Tibial nerve (tissue), 4 donors: ENCODE results near the gene ADSS1. TPM values are rescaled to one million over a fixed set of nuclear protein-coding genes. Genes with fewer than 3 reads are reported as not detected.

Source experiments
- DNase-seq, 2 donors: peaks; one replicate each; pipeline ENCODE4 v3.0.0-alpha.2; 2019; ENCODE audit warnings: low spot score in 2 of 2
- H3K27ac ChIP-seq, 4 donors: fragments of 200-600 bp; sonication (generic) in 3 of 4; one replicate each; pipeline ENCODE4 v1.5.1; 2017 to 2019; ENCODE audit warnings: mild to moderate bottlenecking in 1 of 4
- H3K27me3 ChIP-seq, 2 donors: fragments of 200-600 bp; sonication (generic) in 1 of 2; one replicate each; pipeline versions ENCODE4 v1.5.1 to v1.6.0; 2017 to 2019
- H3K36me3 ChIP-seq, 3 donors: fragments of 200-600 bp; sonication (generic); one replicate each; pipeline ENCODE4 v1.5.1; 2018 to 2019
- H3K4me1 ChIP-seq, 4 donors: fragments of 200-600 bp; sonication (generic) in 3 of 4; one replicate each; pipeline ENCODE4 v1.5.1; 2017 to 2019
- H3K4me3 ChIP-seq, 4 donors: fragments of 200-600 bp; sonication (generic) in 3 of 4; one replicate each; pipeline ENCODE4 v1.5.1; 2017 to 2019; ENCODE audit warnings: mild to moderate bottlenecking in 1 of 4, moderate library complexity in 1 of 4
- H3K9me3 ChIP-seq, 4 donors: fragments of 200-600 bp; sonication (generic) in 3 of 4; one replicate each; pipeline ENCODE4 v1.5.1; 2017 to 2019
- CTCF ChIP-seq, 5 experiments: fragments of 200-600 bp in 3 of 5; fragments of 450-650 bp in 2 of 5; sonication (generic) in 3 of 5; IDR thresholded peaks; one replicate each; pipeline ENCODE4 v1.5.1; 2016 to 2019; ENCODE audit warnings: antibody characterized with exemption in 5 of 5, mild to moderate bottlenecking in 3 of 5, moderate library complexity in 2 of 5
- EP300 ChIP-seq, 2 donors: sonication (generic); formaldehyde crosslinking; IDR thresholded peaks; one replicate each; pipeline ENCODE4 v1.6.1; 2017; ENCODE audit warnings: antibody characterized with exemption in 2 of 2, mild to moderate bottlenecking in 1 of 2
- POLR2A ChIP-seq, 2 donors: fragments of 450-650 bp; IDR thresholded peaks; one replicate each; pipeline ENCODE4 v1.6.1; 2017; ENCODE audit warnings: antibody characterized with exemption in 2 of 2, mild to moderate bottlenecking in 2 of 2, moderate library complexity in 2 of 2
- WGBS, 2 donors: methylation state at CpG; one replicate each; pipeline ENCODE4 v1.1.5; 2018; 5-methylcytosine and 5-hydroxymethylcytosine counted together
- total RNA-seq, 4 donors: library from RNA; depleted of rRNA; stranded (reverse); fragments of >200 nt; gene quantifications; one replicate each; pipeline ENCODE4 v1.1.0, GENCODE V29; 2016

The ADSS1 gene
- total RNA-seq, 4 donors from 2014 or later: 4.8 to 11.4 (median 6.3) TPM

- H3K27me3 ChIP-seq: no peaks in the 10 kb centered on the region
- H3K4me1 ChIP-seq: peaks cover 0 to 18% (median 7%) of the 10 kb centered on the region in 4 donors
- no peak overlapping the region for H3K27ac ChIP-seq
- peaks cover 0 to 6% (median 0%) of the 10 kb centered on the region in 4 donors for H3K9me3 ChIP-seq
- H3K4me3 ChIP-seq: no peak overlapping the region
- TF ChIP-seq EP300 (IDR thresholded peaks at IDR 0.05) (no peak), CTCF (IDR thresholded peaks at IDR 0.05) (no peak), POLR2A (IDR thresholded peaks at IDR 0.05) (no peak)
- DNase-seq: no peak
- WGBS, 2 donors: 86 to 88% methylated on average over 33 of the region's 34 CpGs
- peaks cover 0 to 76% (median 0%) of the 10 kb centered on the region in 3 donors for H3K36me3 ChIP-seq
These were observed 48.1 kb downstream of the ADSS1 start for GRCh38 chr14:104771918-104772706.

GRCh38 chr14:104772707-104773504 is 48.9 kb downstream of the ADSS1 start:
- peaks cover 0 to 18% (median 7%) of the 10 kb centered on the region in 4 donors for H3K4me1 ChIP-seq
- no peak overlapping the region for H3K4me3 ChIP-seq
- peaks cover 0 to 82% (median 0%) of the 10 kb centered on the region in 3 donors for H3K36me3 ChIP-seq
- peaks cover 0 to 6% (median 0%) of the 10 kb centered on the region in 4 donors for H3K9me3 ChIP-seq
- H3K27ac ChIP-seq: no peak overlapping the region
- no peak for DNase-seq
- H3K27me3 ChIP-seq: no peaks in the 10 kb centered on the region
- WGBS, 2 donors: 94 to 95% methylated on average over 36 to 37 of the region's 38 CpGs
- TF ChIP-seq CTCF (IDR thresholded peaks at IDR 0.05) (no peak), EP300 (IDR thresholded peaks at IDR 0.05) (no peak), POLR2A (IDR thresholded peaks at IDR 0.05) (no peak)

GRCh38 chr14:104773505-104774452 is 49.8 kb downstream of the ADSS1 start:
- no peak overlapping the region for H3K27ac ChIP-seq
- TF ChIP-seq EP300 (IDR thresholded peaks at IDR 0.05) (no peak), POLR2A (IDR thresholded peaks at IDR 0.05) (no peak), CTCF (IDR thresholded peaks at IDR 0.05) (no peak)
- DNase-seq: no peak
- WGBS, 2 donors: 93 to 96% methylated on average over 25 to 26 of the region's 46 CpGs
- peaks cover 0 to 11% (median 2%) of the 10 kb centered on the region in 4 donors for H3K4me1 ChIP-seq
- no peaks in the 10 kb centered on the region for H3K27me3 ChIP-seq
- H3K36me3 ChIP-seq: peaks cover 0 to 90% (median 0%) of the 10 kb centered on the region in 3 donors
- H3K9me3 ChIP-seq: peaks cover 0 to 6% (median 0%) of the 10 kb centered on the region in 4 donors
- no peak overlapping the region for H3K4me3 ChIP-seq

- Histone ChIP-seq H3K4me1 (peaks cover 0 to 3% (median 0%) of the 10 kb centered on the region in 4 donors), H3K4me3 (no peak overlapping the region), H3K27me3 (no peaks in the 10 kb centered on the region), H3K9me3 (peaks cover 0 to 6% (median 0%) of the 10 kb centered on the region in 4 donors), H3K27ac (no peak overlapping the region), H3K36me3 (peaks cover 0 to 97% (median 0%) of the 10 kb centered on the region in 3 donors)
- DNase-seq: no peak
- TF ChIP-seq EP300 (IDR thresholded peaks at IDR 0.05) (no peak), CTCF (IDR thresholded peaks at IDR 0.05) (no peak), POLR2A (IDR thresholded peaks at IDR 0.05) (no peak)
- WGBS, 2 donors: 90 to 94% methylated on average over 8 to 19 of the region's 20 CpGs
These were observed 50.5 kb downstream of the ADSS1 start for GRCh38 chr14:104774453-104775072.
